Measurements from ENCODE around the gene ADRB2.
"Not testable (repeated sequence)": the region's sequence is repeated elsewhere in the genome, so short reads cannot be mapped to it uniquely, and the experiment has no call there.

The ADRB2 gene

DNA sequence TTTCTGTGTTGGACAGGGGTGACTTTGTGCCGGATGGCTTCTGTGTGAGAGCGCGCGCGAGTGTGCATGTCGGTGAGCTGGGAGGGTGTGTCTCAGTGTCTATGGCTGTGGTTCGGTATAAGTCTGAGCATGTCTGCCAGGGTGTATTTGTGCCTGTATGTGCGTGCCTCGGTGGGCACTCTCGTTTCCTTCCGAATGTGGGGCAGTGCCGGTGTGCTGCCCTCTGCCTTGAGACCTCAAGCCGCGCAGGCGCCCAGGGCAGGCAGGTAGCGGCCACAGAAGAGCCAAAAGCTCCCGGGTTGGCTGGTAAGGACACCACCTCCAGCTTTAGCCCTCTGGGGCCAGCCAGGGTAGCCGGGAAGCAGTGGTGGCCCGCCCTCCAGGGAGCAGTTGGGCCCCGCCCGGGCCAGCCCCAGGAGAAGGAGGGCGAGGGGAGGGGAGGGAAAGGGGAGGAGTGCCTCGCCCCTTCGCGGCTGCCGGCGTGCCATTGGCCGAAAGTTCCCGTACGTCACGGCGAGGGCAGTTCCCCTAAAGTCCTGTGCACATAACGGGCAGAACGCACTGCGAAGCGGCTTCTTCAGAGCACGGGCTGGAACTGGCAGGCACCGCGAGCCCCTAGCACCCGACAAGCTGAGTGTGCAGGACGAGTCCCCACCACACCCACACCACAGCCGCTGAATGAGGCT is at the start of gene ADRB2:
ADRB2 (plus strand) TSS at position 559 of the 686 bp plus-strand sequence. CDS start 221 bp downstream, outside the sequence.
- DNase-seq, result peak in 55 of 56 donors; percentile 18 to 92 (median 77)

DNA sequence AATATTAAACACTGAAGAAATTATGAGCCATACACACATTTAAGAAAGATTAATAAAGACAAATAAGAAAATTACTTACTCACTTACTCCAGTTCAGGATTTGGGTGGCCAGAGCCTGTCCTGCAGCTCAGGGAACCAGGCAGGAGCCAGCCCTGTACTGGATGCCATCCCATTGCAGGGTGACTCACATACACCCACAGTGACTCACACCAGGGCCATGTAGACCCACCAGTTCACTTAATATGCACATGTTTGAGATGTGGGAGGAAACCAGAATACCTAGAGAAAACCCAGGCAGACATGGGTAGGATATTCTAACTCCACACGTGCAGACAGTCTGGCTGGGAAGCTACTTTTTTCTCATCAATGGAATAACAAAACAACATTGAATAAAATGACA is 49.6 kb upstream of the ADRB2 start:
- DNase-seq, result no peak

DNA sequence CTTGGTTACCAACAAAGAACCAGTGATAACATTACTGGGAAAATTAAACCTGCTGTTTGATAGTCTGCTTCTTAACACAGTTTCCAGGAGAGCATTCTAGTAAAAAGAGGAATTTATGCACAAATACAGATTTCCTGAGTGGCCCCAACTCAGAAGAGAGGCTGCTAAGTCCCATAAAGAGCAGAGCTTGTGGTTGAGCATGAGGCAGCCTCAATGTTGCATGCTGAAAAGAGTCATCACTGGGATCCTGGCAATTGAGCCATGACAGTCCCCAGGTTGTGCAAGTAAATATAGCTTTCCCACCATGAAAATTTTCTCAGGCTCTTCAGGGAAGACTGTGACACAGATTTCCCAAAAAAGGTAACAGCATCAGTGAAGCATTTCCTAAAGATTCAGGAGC is 47.5 kb upstream of the ADRB2 start:
- no peak for DNase-seq

DNA sequence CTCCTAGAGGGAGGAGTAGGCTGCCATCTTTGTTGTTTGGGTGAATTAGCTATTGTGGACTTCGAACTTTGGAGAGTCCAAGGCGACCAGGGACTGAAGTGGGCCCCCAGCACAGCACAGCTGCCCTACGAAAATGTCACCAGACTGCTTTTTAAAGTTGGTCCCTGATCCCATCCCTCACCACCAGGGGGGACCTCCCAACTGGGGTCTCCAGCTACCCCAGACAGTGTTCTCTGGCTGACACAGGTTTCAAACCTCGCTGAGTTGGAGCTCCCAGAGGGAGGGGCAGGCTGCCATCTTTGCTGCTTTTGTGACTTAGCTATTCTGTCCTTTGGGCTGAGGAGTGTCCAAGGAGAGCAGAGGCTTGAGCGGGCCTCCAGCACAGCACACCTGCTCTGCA is 45.7 kb upstream of the ADRB2 start:
- no peak for DNase-seq

DNA sequence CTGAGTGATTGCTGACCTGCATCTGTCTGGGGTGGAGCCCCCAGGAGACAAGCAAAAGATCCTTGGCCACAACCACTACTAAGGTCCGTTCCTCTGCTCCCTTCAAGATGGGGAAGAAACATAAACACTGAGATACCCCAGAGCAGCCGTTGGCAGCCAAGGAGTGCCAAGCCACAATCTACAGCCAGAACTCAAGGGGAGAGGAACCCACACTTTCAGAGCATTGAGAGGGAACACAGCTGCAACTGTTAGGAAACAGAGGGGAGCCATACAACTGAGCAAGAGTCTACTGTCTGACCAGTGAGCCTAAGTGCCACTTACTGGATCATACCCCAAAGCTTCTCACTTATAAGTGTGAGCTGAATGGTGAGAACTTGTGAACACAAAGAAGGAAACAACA is 44.6 kb upstream of the ADRB2 start:
- no peak for DNase-seq

DNA sequence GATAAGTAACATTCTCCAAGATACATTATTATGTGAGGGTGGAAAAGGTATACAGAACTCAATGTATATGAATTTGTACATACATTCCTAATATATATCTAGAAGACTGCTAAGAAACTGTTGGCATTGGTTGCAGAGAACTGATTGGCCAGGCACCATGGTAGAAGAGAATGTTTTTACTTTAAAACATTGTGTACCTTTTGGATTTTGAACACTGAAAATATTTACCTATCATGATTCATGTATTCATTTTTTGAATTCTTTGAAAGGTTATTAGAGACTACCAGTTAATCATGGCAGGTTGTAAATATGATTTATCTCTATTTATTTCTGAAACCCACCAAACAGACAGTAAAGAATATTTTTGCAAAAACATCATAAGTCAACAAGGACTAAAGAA is 41.2 kb upstream of the ADRB2 start:
- DNase-seq, result no peak

DNA sequence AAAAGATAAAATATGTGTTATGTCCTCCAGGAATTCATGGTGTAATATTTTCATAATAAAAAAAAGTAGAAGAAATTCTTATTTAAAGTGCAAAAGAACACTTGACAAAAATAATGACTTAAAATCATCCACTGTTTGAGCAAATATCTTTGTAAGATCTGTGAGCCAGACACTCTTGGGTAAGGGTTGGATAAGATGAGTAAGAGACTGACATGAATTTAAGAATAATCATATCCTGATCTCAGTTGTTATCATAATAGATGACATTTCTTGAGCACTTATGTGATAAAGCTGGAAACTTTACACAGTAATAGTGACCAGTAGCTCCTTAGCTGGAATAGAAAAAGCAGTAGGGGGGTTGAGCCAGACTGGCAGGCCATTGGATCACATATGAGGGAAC is 40.0 kb upstream of the ADRB2 start:
- DNase-seq, result no peak

DNA sequence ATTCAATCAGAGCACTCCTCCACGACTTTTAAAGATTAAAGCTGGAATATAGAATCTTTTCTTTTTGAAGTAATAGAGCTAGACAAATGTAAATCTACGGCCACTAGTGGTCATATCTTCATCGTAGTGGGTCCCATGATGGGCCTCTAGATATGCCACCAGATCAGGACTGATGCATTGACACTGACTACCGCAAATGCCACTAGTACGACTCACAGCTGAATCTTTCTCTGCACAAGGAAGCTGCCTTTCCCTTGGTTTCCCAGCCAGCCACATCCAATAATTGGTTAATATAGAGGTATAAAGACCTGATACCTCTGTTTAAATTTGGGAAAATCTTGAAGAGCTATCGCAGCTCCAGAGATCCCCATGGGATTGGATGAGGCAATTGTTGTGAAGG is 37.8 kb upstream of the ADRB2 start:
- DNase-seq, result no peak

DNA sequence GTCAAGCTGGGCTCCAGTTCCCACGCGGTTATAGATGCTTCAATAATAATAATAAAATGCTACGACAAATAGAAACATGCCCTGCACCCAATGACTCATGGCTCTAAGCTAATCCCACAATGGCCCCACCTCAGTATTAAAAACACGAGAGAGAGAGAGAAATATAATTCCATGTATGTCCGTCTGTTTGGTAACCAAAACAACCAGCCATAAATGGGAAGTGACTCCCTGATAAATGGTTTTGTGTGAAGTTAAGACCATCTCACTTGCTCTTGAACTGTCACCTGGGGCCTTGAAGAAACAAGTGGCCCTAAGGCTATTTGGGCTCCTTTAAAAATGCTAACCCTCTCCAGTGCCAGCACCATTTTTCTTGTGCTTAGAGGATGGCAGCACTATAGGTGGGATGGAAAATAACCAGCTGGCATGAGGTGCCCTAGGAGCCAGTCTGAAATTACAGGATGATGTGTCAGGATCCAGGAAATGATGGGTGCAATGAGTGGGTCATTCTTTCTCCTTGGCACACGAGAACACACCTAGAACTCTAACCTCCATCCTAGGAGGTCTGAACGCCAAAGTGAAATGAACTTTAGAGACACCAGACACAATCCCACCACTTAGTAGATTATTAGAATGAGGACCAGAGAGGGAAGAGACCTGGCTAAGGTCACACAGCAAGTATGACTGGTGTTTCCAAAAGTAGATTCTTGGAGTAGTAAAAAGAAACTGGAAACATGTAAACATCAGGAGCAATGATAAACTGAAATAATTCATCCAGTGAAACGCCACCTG is 35.7 kb upstream of the ADRB2 start:
- no peak for DNase-seq

DNA sequence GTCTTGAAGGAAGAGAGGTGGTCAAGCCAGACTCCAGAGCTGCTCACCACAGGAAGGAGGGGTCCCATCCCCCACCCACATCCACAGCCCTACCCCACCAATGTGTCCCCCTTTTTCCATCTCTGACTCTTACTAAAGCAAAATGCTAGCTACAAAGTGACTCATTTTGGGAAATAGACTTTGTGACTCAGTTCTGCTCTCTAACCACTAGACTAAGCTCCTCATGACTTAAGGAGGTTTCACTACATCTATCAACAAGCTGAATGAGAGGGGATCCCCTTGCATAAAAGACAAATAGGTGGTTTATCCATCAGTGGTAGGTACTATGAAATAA is 35.1 kb upstream of the ADRB2 start:
- DNase-seq, result no peak

DNA sequence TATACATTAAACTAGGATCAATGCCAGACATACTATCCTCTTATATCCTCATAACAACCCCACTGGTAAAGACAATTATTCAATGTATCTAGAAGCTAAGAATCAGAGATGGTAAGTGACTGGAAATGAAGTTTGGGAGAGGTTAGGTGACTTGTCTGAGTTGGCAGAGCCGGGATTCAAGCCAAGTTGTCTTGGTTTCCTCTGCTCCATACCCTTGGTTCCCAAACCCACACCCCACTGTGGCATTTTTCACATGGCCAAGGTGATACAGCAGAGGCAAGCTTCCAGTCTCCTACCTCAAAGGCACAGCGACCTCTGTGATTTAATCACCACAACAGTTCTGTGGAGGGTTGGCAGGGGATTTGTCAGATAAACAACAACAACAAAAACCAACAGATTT is 34.7 kb upstream of the ADRB2 start:
- DNase-seq, result no peak

DNA sequence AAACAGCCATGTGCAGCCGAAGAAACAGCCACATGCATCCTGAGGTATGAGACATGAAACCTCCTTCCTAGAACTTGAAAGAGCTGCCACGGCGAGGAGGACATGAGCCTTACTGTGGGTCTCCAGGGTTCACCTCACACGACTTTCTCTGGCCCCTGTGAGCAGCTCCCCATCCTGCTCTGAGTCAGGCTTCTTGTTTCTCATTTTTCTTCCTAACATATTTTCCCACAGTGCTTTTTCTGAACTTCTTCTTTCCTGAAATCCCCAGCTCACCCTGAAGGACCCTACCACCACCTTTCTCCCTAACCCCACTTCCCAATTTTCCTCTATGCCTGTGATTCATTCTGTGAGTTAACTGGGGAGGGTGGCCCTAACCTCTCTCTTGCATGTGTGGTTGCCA is 33.7 kb upstream of the ADRB2 start:
- no peak for DNase-seq

DNA sequence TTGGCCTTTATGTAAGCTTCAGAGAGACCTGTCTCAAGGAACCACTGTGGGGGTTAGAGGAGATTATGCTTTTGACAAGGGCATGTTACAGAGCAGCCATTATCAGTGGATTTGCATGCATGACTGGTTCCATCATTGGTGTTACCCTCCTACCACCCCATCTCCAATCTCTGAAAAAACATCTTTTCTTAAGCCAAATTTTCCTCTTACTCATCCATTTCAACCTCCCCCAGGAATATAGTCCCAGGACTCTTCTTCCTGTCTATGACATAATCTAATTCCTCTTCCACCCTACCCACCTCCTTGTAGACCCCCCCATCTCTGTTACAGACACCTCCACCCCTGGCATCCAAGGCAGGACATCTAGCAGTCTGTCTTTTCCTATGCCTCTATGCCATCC is 33.1 kb upstream of the ADRB2 start:
- no peak for DNase-seq

DNA sequence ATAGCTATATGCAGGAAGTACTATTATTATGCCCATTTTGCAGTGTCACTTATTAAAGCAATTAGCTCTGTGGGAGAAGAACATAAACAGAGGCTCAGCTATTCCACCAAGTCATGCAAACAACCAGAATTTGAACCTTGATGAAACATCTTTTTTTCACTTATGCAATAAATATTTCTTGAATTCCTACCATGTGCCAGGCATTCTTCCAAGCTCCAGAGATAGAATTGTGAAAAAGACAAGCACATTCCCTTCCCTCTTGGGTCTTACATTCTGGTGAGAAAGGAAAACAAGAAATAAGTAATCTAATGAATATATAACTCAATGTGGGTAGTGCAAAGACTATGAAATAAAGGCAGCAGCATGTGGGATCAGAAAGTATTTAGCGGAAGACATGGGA is 32.1 kb upstream of the ADRB2 start:
- no peak for DNase-seq

DNA sequence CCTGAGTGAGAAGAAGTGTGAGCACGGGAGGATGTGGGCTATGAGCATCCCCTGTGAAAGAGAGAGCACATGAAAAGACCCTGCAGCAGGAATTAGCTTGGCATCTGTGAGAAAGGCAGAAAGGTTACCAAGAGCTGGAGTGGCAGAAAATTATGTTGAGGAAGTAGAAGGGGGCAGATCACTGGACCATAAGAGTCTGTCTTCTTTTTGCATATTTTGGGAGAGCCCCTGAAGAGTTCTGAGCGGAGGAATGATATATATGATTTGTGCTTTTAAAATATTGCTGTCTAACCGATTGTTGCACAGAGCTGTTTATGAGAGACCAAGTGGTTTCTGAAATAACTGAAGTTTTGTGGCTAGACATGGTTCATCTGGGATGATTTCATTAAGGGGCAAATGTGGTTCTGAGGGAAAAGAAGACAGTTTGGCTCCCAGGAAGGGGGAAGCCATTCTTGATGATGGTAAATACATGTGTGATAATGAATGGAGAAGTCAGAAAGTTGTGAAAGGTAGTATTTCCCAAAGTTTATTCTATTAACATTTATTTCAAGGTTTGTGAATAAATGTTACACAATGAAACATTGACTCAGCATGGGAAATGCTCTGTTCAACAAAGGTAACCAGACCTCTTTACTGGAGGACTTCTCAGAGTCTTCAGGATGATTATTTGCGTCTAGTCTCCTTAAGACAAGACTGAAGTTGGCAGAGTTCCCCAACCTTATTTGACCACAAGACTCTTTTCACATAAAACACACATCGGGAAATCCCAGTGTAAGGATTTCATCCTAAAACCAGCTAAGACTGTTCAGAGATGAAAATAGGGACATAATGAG is 31.5 kb upstream of the ADRB2 start:
- no peak for DNase-seq

DNA sequence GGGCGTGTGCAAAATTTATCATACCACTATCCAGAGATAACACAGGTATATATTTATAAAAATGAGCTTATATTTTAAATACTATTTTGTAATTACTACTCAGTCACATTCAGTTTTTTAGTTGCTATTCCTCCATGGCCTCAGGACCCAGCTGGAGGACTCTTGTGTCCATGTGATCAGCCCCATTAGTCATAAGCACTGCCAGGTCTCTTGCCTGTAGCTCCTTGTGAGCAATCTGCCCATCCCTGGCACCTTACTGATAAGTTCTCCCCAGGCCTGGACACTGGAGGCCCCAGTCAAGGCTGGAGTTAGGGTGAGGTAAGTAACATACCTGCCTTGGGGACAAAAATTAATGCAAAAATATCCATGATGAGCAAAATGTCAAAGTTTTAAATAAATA is 29.5 kb upstream of the ADRB2 start:
- no peak for DNase-seq

DNA sequence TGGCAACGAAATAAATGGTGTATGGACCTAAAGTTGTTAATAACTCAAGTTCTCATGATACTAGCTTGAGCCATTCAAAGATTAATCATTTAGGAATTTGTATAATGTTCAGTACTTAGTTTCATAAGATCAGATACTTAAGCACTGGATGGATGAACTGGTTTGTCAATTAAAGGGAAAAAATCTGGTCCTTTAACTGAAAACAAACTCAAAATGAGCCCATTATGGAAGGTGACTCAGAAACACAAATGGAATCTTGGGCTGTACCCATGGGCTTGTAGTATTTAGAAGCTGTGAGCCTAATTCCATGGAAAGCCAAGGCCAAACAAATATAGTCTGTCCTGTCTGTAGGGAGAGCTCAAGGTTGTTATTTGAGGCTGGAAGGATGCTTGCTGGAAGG is 27.6 kb upstream of the ADRB2 start:
- DNase-seq, result no peak

DNA sequence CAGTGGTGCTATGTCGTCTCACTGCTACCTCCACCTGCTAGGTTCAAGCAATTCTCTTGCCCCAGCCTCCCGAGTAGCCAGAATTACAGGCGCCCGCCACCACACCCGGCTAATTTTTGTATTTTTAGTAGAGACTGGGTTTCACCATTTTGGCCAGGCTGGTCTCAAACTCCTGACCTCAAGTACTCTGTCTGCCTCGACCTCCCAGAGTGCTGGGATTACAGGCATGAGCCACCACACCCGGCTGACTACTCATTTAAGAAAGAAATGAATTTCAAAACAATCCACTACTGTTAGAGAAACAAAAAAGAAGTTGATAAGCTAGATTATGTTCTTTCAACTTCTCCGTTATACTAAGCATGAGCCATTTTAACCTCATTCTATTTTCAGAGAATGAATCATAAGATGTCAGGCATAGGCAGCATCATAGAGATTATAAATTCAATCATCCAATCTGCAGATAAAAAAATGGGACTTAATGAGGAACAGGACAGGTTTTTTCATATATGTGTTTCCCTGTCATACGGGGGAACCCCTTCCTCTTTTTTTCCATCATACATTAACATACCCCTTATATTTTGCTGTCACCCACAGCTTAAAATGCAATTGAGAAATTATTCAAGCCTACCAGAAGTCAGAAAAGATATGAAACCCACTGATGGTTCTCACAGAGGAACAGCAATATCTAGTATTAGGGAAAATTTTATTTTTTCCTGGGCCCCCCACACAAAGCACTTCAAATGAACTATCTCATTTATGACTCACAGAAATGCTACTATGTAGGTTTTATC is 26.5 kb upstream of the ADRB2 start:
- no peak for DNase-seq

DNA sequence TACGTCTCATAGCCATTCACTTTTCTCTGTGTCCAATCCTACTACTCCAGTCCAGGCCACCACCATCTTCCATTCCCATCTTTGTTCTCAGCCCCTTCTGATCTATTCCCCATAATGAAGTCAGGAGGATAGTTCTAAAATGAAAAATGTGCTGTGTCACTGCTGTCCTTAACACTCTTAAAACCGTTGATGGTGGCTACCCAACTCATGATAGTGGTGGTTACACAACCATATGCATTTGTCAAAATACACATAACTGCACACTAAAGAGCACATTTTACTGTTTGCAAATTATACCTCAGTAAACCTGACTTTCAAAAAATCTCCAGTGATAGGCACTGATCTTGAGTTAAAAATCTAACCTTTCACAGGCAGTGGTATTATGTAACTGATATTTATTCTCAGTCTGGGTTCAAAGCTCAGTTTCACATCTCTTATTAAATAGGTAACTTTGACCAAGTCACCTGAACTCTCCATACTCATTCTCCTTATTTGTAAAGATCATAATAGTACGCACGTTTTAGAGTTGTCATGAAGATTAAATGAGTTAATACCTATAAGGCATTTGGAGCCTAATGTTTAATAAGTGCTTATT is 24.6 kb upstream of the ADRB2 start:
- DNase-seq, result no peak

DNA sequence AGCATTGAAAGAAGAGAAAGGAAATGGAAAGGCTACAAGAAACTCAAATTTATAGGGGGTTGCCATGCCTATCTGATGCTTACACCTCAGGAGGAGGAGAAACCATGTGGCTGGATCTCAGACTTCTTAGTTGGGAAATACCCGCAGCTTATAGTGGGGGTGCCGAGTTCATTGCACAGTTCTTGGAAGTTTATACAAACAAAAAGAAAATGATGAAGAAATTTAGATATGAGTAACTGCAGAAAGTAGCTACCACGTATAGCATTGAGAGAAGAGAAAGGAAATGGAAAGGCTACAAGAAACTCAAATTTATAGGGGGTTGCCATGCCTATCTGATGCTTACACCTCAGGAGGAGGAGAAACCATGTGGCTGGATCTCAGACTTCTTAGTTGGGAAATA is 23.0 kb upstream of the ADRB2 start:
- DNase-seq, result not testable (repeated sequence)

DNA sequence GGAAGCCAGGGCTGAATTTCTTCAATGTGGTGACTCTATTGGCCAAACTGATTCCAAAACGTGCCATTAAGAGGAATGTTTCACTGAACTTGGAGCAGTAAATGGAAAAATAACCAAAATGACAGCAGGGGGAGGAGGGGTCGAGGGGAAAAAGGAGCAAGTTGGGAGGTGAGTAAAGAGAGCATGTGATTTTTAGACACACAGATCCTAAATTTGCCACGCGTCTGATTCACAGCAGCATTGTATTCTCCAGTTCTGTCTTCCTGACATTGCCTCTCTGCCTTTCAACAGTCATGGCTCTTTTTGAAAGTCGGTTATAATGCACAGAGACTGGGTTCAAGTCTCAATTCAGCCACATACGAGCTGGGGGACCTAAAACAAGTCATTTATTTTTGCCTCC is 22.0 kb upstream of the ADRB2 start:
- no peak for DNase-seq
